ENCODE results near the gene OR2V2.

GRCh38 chr5:181176254-181176952 is 29.0 kb downstream of the OR2V2 start:
- TF ChIP-seq EP300 (IDR thresholded peaks at IDR 0.05; ENCODE audit: borderline replicate concordance in 1 of 2, low read depth in 1 of 2, low read length in 1 of 2) (no peak), CTCF (IDR thresholded peaks at IDR 0.05) (no peak), POLR2AphosphoS5 (IDR thresholded peaks at IDR 0.05; ENCODE audit: low read depth, low read length) (no peak), JUND (IDR thresholded peaks at IDR 0.05) (no peak), GABPA (IDR thresholded peaks at IDR 0.05; ENCODE audit: low read depth) (no peak), RFX5 (IDR thresholded peaks at IDR 0.05; ENCODE audit: low read length) (no peak), USF1 (IDR thresholded peaks at IDR 0.05; ENCODE audit: borderline replicate concordance, low read depth) (no peak), REST (IDR thresholded peaks at IDR 0.05; ENCODE audit: low read depth, low read length) (no peak), NRF1 (IDR thresholded peaks at IDR 0.05; ENCODE audit: low read depth, low read length) (no peak), USF2 (IDR thresholded peaks at IDR 0.05; ENCODE audit: borderline replicate concordance, low read depth, low read length) (no peak), SIN3A (IDR thresholded peaks at IDR 0.05; ENCODE audit: borderline replicate concordance, low read depth, low read length) (no peak), MAX (IDR thresholded peaks at IDR 0.05; ENCODE audit: low read depth) (no peak), SMC3 (IDR thresholded peaks at IDR 0.05; ENCODE audit: low read depth, low read length) (no peak)

Data from SK-N-SH (cell line).